Choroid plexus epithelial cell (primary cell): Measurements from ENCODE around the gene GJA3.

ENCODE experiments used
- DNase-seq: peaks from one replicate; pipeline ENCODE4 v3.0.0-alpha.2; 2010; ENCODE audit warnings: low read depth
- H3K4me3 ChIP-seq: 2 replicates; pipeline ENCODE4 v1.5.1; 2011; ENCODE audit warnings: low read depth, mild to moderate bottlenecking, control low read depth, low read length, moderate library complexity
- TF ChIP-seq, protein P1 (sequence below): conservative IDR thresholded peaks from 2 replicates; pipeline ENCODE4 v1.5.1; 2011; ENCODE audit warnings: low read depth, mild to moderate bottlenecking, control low read depth, inconsistent platforms, low read length, moderate library complexity

GJA3 gene

DNA sequence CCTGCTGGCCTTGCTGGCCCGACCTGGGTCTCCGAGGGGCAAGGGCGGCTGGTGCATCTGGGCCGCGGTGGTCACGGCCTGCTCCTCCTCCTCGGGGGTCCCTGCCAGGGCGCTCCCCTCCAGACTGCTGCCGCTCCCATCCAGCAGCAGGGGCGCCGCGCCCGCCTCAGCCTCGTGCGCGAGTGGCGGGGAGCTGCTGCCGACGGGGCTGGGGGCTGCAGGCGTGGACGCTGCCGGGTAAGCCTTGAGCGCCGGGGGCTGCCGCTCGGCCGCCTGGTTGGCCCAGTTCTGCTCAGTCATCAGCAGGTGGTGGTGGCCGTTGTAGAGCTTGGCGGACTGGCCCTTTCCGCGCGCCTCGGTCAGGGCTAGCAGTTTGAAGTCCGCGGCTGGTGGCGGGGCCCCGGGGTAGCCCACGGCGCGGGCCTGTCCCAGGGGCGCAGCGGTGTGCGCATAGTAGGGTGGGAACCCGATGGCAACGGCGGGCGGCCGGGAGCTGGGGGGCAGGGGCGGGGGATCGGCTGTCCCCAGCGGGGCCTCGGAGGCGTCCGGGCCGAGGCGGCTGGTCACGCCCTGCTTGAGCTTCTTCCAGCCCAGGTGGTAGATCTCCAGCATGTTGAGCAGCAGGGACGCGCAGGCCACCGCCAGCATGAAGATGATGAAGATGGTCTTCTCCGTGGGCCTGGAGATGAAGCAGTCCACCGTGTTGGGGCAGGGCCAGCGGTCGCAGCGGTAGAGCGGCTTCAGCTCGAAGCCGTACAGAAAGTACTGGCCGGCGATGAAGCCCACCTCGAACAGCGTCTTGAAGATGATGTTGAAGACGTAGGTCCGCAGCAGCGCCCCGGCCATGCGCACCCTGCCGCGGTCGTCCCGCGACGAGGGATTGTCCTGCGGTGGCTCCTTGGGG is 18.6 kb downstream of the GJA3 start:
- TF ChIP-seq, protein P1, sequence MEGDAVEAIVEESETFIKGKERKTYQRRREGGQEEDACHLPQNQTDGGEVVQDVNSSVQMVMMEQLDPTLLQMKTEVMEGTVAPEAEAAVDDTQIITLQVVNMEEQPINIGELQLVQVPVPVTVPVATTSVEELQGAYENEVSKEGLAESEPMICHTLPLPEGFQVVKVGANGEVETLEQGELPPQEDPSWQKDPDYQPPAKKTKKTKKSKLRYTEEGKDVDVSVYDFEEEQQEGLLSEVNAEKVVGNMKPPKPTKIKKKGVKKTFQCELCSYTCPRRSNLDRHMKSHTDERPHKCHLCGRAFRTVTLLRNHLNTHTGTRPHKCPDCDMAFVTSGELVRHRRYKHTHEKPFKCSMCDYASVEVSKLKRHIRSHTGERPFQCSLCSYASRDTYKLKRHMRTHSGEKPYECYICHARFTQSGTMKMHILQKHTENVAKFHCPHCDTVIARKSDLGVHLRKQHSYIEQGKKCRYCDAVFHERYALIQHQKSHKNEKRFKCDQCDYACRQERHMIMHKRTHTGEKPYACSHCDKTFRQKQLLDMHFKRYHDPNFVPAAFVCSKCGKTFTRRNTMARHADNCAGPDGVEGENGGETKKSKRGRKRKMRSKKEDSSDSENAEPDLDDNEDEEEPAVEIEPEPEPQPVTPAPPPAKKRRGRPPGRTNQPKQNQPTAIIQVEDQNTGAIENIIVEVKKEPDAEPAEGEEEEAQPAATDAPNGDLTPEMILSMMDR = no peak
- no peak for DNase-seq
- no peak overlapping the region for H3K4me3 ChIP-seq

DNA sequence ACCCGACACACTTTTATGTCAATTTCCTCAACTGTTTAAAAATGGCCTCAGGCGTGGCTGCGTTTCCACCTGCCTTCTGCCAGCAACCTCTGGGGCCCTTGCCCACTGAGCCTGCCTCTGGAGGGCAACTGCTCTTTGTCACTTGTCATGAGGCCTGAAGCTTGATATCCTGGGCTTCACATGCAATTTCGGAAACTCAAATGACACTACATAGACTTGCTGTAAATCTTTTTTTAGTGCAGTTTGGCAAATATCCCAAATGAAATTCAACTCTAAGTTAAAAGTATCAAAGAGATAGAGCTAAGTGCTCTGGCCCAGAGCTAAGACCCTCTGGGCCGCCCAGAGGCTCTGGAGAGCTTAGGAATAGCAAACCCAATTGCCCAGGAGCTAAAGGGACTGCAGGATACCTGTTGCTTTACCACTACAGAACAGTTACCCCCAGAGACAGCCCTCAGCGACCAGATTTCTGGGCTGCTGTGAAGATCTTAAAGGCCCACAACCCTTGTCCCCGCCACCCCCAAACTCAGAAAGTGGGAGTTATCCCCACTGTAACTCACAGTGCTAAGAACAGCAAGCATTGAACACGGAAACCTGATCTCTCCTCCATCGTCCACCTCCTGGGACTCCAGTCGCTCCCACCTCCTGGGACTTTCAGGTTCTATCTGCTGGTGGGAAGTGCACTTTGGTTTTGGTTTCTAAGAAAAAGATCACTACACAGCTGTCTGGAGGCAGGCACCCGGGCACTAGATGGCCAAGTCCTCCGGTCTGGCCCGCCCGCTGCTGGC is 19.4 kb downstream of the GJA3 start:
- TF ChIP-seq, protein P1 = no peak
- no peak overlapping the region for H3K4me3 ChIP-seq
- no peak for DNase-seq

DNA sequence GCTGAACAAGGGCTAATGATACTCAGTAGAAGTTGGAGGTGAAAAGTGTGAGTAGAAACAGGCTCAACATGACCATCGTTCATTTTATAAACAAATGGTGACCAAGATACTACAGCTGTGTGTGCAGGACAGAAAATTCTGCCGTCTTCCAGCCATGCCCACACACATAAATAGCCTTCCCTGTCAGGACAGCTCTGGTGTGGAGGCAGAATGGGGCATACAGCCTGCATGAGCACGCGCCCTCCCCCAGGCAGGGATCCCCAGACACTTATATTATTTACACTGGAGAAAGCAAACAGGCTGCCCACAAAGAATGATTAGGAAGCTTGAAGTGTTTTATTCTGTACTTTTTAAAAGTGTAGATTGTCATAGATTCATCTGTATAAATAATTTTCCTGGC is 20.4 kb downstream of the GJA3 start:
- H3K4me3 ChIP-seq = no peak overlapping the region
- no peak for DNase-seq
- TF ChIP-seq, protein P1 = no peak

DNA sequence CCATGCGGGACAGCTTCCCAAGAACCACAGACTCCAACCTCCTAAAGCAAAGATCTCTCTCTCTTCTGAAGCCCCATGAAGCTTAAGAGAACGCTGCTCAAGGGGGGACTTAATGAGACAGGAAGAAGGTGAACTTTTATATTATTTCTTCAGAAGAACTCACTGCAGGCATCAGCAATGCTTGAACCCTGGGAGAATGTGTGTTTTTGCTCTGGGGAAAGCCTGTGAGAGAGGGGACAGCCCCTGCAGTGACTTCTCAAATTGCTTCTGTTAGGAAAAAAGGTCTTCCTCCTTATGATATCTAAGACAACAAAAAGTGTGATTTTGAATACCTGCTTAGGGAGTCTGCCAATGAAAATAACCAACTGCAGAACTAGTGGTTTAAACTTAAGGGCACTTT is 23.0 kb downstream of the GJA3 start:
- H3K4me3 ChIP-seq = no peak overlapping the region
- DNase-seq = no peak
- TF ChIP-seq, protein P1 = no peak

DNA sequence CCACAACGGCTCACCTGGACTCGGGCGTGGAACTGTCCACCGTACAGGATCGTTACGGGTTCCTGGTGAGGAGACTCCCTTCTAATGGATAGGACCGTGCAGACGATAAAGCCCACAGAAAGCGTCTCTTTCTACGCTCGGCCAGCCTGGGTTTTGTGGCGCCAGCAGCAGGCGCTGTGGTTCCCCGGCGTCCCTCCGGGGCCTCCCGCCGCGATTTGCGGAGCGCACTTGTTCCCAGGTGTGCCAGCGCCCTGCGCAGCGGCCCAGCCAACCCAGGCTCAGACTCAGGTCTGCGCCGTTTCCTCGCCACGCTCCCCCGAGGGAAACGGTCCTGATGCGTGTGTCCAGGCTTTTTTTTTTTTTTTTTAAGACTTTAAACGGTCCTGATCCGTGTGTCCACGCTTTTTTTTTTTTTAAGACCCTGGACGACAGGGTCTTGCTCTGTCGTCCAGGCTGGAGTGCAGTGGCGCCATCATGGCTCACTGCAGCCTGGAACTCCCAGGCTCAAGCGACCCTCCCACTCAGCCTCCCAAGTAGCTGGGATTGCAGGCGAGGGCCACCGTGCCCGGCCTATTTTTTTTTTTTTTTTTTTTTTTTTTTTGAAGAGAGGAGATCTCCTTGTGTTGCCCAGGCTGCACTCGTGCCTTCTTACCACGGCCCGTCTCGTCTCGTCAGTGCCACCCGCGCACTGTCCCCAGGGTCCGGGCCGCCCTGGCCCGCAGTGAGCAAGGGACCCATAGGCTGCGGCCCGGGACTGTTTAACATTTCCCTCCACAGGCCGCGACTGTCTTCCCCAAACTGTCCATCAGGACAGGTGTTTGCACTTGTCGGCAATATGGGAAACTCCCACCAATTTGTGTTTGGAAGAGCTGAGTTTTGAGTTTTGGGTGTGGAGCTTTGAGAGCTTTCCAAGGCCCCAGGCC is 23.8 kb downstream of the GJA3 start:
- TF ChIP-seq, protein P1 = peak; percentile 63
- DNase-seq = peak; percentile 21
- no peak overlapping the region for H3K4me3 ChIP-seq

DNA sequence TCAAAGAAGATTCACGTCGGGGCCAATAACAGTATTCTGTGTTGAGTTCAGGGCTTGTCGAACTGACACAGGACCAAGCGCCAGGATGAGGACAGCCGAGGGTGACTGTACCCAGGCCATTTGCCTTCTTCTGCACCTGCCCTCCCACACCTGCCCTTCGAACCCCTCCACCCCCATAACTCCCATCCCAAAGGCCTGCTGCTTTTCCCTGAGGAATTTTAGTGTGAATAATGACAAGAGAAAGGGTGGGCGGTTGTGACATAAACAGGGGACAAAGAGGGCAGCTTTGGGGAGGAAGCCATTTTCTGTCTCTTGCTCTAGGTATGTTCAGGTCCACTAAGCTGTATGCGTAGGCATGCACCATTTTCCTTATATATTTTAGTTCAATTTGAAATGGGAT is 26.1 kb downstream of the GJA3 start:
- H3K4me3 ChIP-seq = no peak overlapping the region
- no peak for DNase-seq
- TF ChIP-seq, protein P1 = no peak
